Liver (tissue), 9 donors: ENCODE data around the gene IPPK. TPM values are rescaled to one million over a fixed set of nuclear protein-coding genes. Genes with fewer than 3 reads are reported as not detected.

Source experiments
- DNase-seq: peaks from one replicate; pipeline ENCODE4 v3.0.0-alpha.2; 2017; ENCODE audit warnings: low spot score
- H3K27ac ChIP-seq, 2 donors: one replicate each; pipeline ENCODE4 v1.7.0; 2013; ENCODE audit warnings: inconsistent platforms in 2 of 2, low read length in 2 of 2, control low read depth in 1 of 2, low read depth in 1 of 2, mild to moderate bottlenecking in 1 of 2
- H3K27me3 ChIP-seq, 4 donors: one replicate each; pipeline versions ENCODE4 v1.6.1 to v1.7.0; 2013; ENCODE audit warnings: low read length in 3 of 4, inconsistent platforms in 1 of 4, mild to moderate bottlenecking in 1 of 4, moderate library complexity in 1 of 4; ENCODE audit not compliant: control insufficient read depth in 4 of 4, insufficient read depth in 4 of 4
- H3K36me3 ChIP-seq, 4 donors: one replicate each; pipeline versions ENCODE4 v1.6.1 to v1.7.0; 2013; ENCODE audit warnings: low read length in 3 of 4, mild to moderate bottlenecking in 3 of 4, low read depth in 1 of 4, moderate library complexity in 1 of 4; ENCODE audit not compliant: control insufficient read depth in 4 of 4, insufficient read depth in 3 of 4
- H3K4me1 ChIP-seq, 4 donors: one replicate each; pipeline versions ENCODE4 v1.6.1 to v1.7.0; 2013; ENCODE audit warnings: low read length in 3 of 4, mild to moderate bottlenecking in 3 of 4, moderate library complexity in 1 of 4; ENCODE audit not compliant: control insufficient read depth in 4 of 4, insufficient read depth in 4 of 4
- H3K4me3 ChIP-seq, 3 donors: one replicate each; pipeline versions ENCODE4 v1.6.1 to v1.7.0; 2013; ENCODE audit warnings: low read length in 3 of 3, control low read depth in 1 of 3, low read depth in 1 of 3, mild to moderate bottlenecking in 1 of 3
- H3K9ac ChIP-seq, 2 donors: one replicate each; pipeline ENCODE4 v1.7.0; 2013; ENCODE audit warnings: low read length in 2 of 2, mild to moderate bottlenecking in 2 of 2, moderate library complexity in 2 of 2, control low read depth in 1 of 2, low read depth in 1 of 2
- H3K9me3 ChIP-seq, 4 donors: one replicate each; pipeline versions ENCODE4 v1.6.1 to v1.7.0; 2013; ENCODE audit warnings: low read length in 3 of 4; ENCODE audit not compliant: control insufficient read depth in 4 of 4
- ATF3 ChIP-seq: IDR thresholded peaks from 2 replicates; pipeline ENCODE4 v1.6.1; 2016; ENCODE audit warnings: antibody characterized with exemption
- CTCF ChIP-seq: fragments of 150-350 bp; IDR thresholded peaks from 2 replicates; pipeline ENCODE4 v1.5.1; 2017; ENCODE audit warnings: improper control_type of control experiment, low read depth, low read length; ENCODE audit not compliant: missing input control
- EGR1 ChIP-seq, 2 donors: IDR thresholded peaks; 2 replicates each; pipeline ENCODE4 v1.6.1; 2016 to 2018; ENCODE audit warnings: antibody characterized with exemption in 2 of 2, low read depth in 2 of 2
- FOXA1 ChIP-seq: IDR thresholded peaks from 2 replicates; pipeline ENCODE4 v1.6.1; 2016; ENCODE audit warnings: antibody characterized with exemption
- FOXA2 ChIP-seq: IDR thresholded peaks from 2 replicates; pipeline ENCODE4 v1.6.1; 2016; ENCODE audit warnings: antibody characterized with exemption
- GABPA ChIP-seq, 2 donors: IDR thresholded peaks in 1 of 2; conservative IDR thresholded peaks in 1 of 2; 2 replicates each; pipeline ENCODE4 v1.6.1; 2016; ENCODE audit warnings: antibody characterized with exemption in 2 of 2, mild to moderate bottlenecking in 1 of 2, moderate library complexity in 1 of 2
- HNF4A ChIP-seq, 2 donors: conservative IDR thresholded peaks; 2 replicates each; pipeline ENCODE4 v1.6.1; 2016; ENCODE audit warnings: antibody characterized with exemption in 2 of 2, mild to moderate bottlenecking in 2 of 2
- HNF4G ChIP-seq: IDR thresholded peaks from 2 replicates; pipeline ENCODE4 v1.6.1; 2016; ENCODE audit warnings: antibody characterized with exemption
- JUND ChIP-seq, 2 donors: IDR thresholded peaks; 2 replicates each; pipeline ENCODE4 v1.6.1; 2016; ENCODE audit warnings: antibody characterized with exemption in 2 of 2
- NR2F2 ChIP-seq: IDR thresholded peaks from 2 replicates; pipeline ENCODE4 v1.6.1; 2016; ENCODE audit warnings: antibody characterized with exemption
- RXRA ChIP-seq, 2 donors: IDR thresholded peaks; 2 replicates each; pipeline ENCODE4 v1.6.1; 2017 to 2018; ENCODE audit warnings: antibody characterized with exemption in 2 of 2, mild to moderate bottlenecking in 1 of 2
- SP1 ChIP-seq: IDR thresholded peaks from 2 replicates; pipeline ENCODE4 v1.6.1; 2018; ENCODE audit warnings: antibody characterized with exemption, mild to moderate bottlenecking
- TAF1 ChIP-seq: conservative IDR thresholded peaks from 2 replicates; pipeline ENCODE4 v1.6.1; 2016; ENCODE audit warnings: antibody characterized with exemption, mild to moderate bottlenecking
- YY1 ChIP-seq: IDR thresholded peaks from 2 replicates; pipeline ENCODE4 v1.6.1; 2016; ENCODE audit warnings: antibody characterized with exemption, mild to moderate bottlenecking
- ZBTB33 ChIP-seq: IDR thresholded peaks from 2 replicates; pipeline ENCODE4 v1.6.1; 2016; ENCODE audit warnings: antibody characterized with exemption
- WGBS: extraction: QIAGEN DNeasy Blood & Tissue Kit; methylation state at CpG from one replicate; pipeline ENCODE4 v1.1.7; 2013; 5-methylcytosine and 5-hydroxymethylcytosine counted together
- polyA plus RNA-seq, 2 donors: library from polyadenylated mRNA; stranded (reverse) in 1 of 2; unstranded in 1 of 2; fragments of 200-250 nt in 1 of 2; fragments of >200 nt in 1 of 2; fragmentation: Nextera tagmentation in 1 of 2; extraction: Ambion mirVana in 1 of 2; gene quantifications; one replicate each; pipeline versions ENCODE4 v1.2.1 to v1.2.3, GENCODE V29; 2013 to 2015
- total RNA-seq, 2 donors: library from RNA; depleted of rRNA; stranded (reverse); fragments of >200 nt; gene quantifications; one replicate each; pipeline ENCODE4 v1.2.3, GENCODE V29; 2014
- donor health status: healthy.
- donor health status: healthy.
- donor health status: healthy.
- donor health status: healthy.
- donor health status: healthy.

The IPPK gene
- total and polyA plus RNA-seq, 4 donors: 2.1 to 5.9 (median 3.6) TPM

GRCh38 chr9:92639791-92640271 lies 30.1 kb downstream of the IPPK start:
- H3K27me3 ChIP-seq: no peaks in the 10 kb centered on the region
- peaks cover 23 to 70% (median 44%) of the 10 kb centered on the region in 4 donors for H3K36me3 ChIP-seq
- H3K9me3 ChIP-seq: no peaks in the 10 kb centered on the region
- H3K4me3 ChIP-seq: no peak overlapping the region
- TF ChIP-seq HNF4A (conservative IDR thresholded peaks at IDR 0.05) (no peak), JUND (IDR thresholded peaks at IDR 0.05) (no peak), SP1 (no peak), ATF3 (no peak)
- 95% methylated on average over 9 of the region's 9 CpGs for WGBS
- H3K4me1 ChIP-seq: peaks cover 0 to 2% (median 0%) of the 10 kb centered on the region in 4 donors
- no peak overlapping the region for H3K27ac ChIP-seq
- no peak overlapping the region for H3K9ac ChIP-seq
- no peak for DNase-seq

- Histone ChIP-seq H3K9me3 (no peaks in the 10 kb centered on the region), H3K4me3 (no peak overlapping the region), H3K27me3 (no peaks in the 10 kb centered on the region), H3K36me3 (peaks cover 21 to 64% (median 41%) of the 10 kb centered on the region in 4 donors), H3K9ac (no peak overlapping the region), H3K27ac (no peak overlapping the region), H3K4me1 (peaks cover 0 to 6% (median 2%) of the 10 kb centered on the region in 4 donors)
- no peak for DNase-seq
- WGBS: 98% methylated on average over 7 of the region's 7 CpGs
- no peak for TF ChIP-seq YY1
- no peak for TF ChIP-seq EGR1 (IDR thresholded peaks at IDR 0.05; ENCODE audit: low read depth in 2 of 2)
- TF ChIP-seq CTCF: no peak
- TF ChIP-seq FOXA2: no peak
- TF ChIP-seq JUND (IDR thresholded peaks at IDR 0.05): no peak
- TF ChIP-seq FOXA1: no peak
- TF ChIP-seq ATF3: no peak
- TF ChIP-seq GABPA (IDR thresholded peaks at IDR 0.05 in 1 of 2, conservative IDR thresholded peaks at IDR 0.05 in 1 of 2): no peak
Observed at GRCh38 chr9:92639124-92639523, 30.8 kb downstream of the IPPK start.

- Histone ChIP-seq H3K27me3 (no peaks in the 10 kb centered on the region), H3K9me3 (no peaks in the 10 kb centered on the region), H3K9ac (no peak overlapping the region), H3K27ac (no peak overlapping the region), H3K4me3 (no peak overlapping the region), H3K36me3 (peaks cover 24 to 66% (median 40%) of the 10 kb centered on the region in 4 donors), H3K4me1 (peaks cover 0 to 6% (median 2%) of the 10 kb centered on the region in 4 donors)
- no peak for TF ChIP-seq GABPA (IDR thresholded peaks at IDR 0.05 in 1 of 2, conservative IDR thresholded peaks at IDR 0.05 in 1 of 2)
- no peak for TF ChIP-seq ZBTB33
- no peak for TF ChIP-seq CTCF
- TF ChIP-seq FOXA2: no peak
- no peak for TF ChIP-seq SP1
- no peak for TF ChIP-seq JUND (IDR thresholded peaks at IDR 0.05)
- no peak for TF ChIP-seq HNF4A (conservative IDR thresholded peaks at IDR 0.05)
- no peak for TF ChIP-seq TAF1
- no peak for TF ChIP-seq FOXA1
- TF ChIP-seq HNF4G: no peak
- TF ChIP-seq NR2F2: no peak
- no peak for TF ChIP-seq RXRA (IDR thresholded peaks at IDR 0.05)
- no peak for DNase-seq
- 90% methylated on average over 5 of the region's 5 CpGs for WGBS
Observed at GRCh38 chr9:92638621-92639101, 31.3 kb downstream of the IPPK start.
